ENCODE measurements around the gene MEA1. TPM values are rescaled to one million over a fixed set of nuclear protein-coding genes. Genes with fewer than 3 reads are reported as not detected.

The MEA1 gene
- total and polyA plus RNA-seq, 4 donors, result 10.7 to 50.3 (median 30.6) TPM

DNA sequence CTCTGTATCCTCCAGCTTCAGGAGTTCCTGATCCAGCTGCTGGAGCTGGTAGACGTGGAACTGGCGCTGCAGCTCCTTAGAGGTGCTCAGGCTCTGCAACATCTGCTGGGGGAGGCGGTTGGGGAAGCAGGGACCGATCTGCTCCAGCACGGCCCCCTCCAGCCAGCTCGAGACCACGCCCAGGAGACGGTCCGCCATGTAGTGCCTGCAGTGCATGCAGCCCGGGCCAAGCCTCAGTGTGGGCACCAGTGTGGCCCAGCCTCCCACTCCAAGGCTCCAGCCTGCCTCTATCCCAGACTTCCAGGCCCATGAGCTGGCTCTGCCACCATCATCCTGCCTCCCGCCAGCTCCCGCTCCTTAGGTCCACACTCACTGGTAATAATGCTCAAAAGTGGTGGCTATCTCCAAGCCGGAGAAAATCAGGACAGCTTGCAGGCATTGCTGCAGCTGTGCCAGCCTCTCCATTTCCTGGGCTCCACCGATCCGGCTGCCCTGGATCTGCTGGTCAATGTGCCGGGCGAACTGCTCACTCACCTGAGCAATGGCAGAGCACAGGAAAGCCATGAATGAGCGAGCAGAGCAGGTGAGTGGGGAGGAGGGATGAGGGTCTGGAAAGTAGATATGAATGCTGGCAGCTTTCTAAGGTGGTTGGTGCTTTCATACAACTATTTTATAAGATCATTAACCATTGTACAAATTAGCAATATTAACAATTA, 27.0 kb upstream of the MEA1 start:
- Histone ChIP-seq H3K4me3 (ENCODE audit: low read depth in 1 of 3, low read length in 3 of 3) (no peak overlapping the region), H3K9me3 (ENCODE audit: control insufficient read depth in 4 of 4, low read length in 3 of 4) (no peaks in the 10 kb centered on the region), H3K36me3 (ENCODE audit: control insufficient read depth in 4 of 4, insufficient read depth in 3 of 4, low read depth in 1 of 4, low read length in 3 of 4) (peaks cover 0 to 56% (median 33%) of the 10 kb centered on the region in 4 donors), H3K27me3 (ENCODE audit: control insufficient read depth in 4 of 4, insufficient read depth in 4 of 4, low read length in 3 of 4) (no peaks in the 10 kb centered on the region), H3K27ac (ENCODE audit: low read depth in 1 of 2, low read length in 2 of 2) (no peak overlapping the region), H3K4me1 (ENCODE audit: control insufficient read depth in 4 of 4, insufficient read depth in 4 of 4, low read length in 3 of 4) (peaks cover 2 to 6% (median 4%) of the 10 kb centered on the region in 4 donors), H3K9ac (ENCODE audit: low read depth in 1 of 2, low read length in 2 of 2) (no peak overlapping the region)
- 97% methylated on average over 18 of the region's 18 CpGs for WGBS
- no peak for DNase-seq (ENCODE audit: low spot score)
- no peak for TF ChIP-seq TAF1 (conservative IDR thresholded peaks at IDR 0.05)
- no peak for TF ChIP-seq ZBTB33 (IDR thresholded peaks at IDR 0.05)
- TF ChIP-seq NR2F2 (IDR thresholded peaks at IDR 0.05), result no peak
- no peak for TF ChIP-seq REST (IDR thresholded peaks at IDR 0.05)
- no peak for TF ChIP-seq GABPA (IDR thresholded peaks at IDR 0.05 in 1 of 2, conservative IDR thresholded peaks at IDR 0.05 in 1 of 2)
- no peak for TF ChIP-seq JUND (IDR thresholded peaks at IDR 0.05)
- no peak for TF ChIP-seq YY1 (IDR thresholded peaks at IDR 0.05)
- TF ChIP-seq HNF4G (IDR thresholded peaks at IDR 0.05), result no peak
- no peak for TF ChIP-seq RXRA (IDR thresholded peaks at IDR 0.05)
- no peak for TF ChIP-seq SP1 (IDR thresholded peaks at IDR 0.05)
- no peak for TF ChIP-seq FOXA1 (IDR thresholded peaks at IDR 0.05)
- no peak for TF ChIP-seq FOXA2 (IDR thresholded peaks at IDR 0.05)
- no peak for TF ChIP-seq HNF4A (conservative IDR thresholded peaks at IDR 0.05)
- TF ChIP-seq MAX (IDR thresholded peaks at IDR 0.05), result no peak
- TF ChIP-seq, protein P1, sequence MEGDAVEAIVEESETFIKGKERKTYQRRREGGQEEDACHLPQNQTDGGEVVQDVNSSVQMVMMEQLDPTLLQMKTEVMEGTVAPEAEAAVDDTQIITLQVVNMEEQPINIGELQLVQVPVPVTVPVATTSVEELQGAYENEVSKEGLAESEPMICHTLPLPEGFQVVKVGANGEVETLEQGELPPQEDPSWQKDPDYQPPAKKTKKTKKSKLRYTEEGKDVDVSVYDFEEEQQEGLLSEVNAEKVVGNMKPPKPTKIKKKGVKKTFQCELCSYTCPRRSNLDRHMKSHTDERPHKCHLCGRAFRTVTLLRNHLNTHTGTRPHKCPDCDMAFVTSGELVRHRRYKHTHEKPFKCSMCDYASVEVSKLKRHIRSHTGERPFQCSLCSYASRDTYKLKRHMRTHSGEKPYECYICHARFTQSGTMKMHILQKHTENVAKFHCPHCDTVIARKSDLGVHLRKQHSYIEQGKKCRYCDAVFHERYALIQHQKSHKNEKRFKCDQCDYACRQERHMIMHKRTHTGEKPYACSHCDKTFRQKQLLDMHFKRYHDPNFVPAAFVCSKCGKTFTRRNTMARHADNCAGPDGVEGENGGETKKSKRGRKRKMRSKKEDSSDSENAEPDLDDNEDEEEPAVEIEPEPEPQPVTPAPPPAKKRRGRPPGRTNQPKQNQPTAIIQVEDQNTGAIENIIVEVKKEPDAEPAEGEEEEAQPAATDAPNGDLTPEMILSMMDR (IDR thresholded peaks at IDR 0.05; ENCODE audit: low read depth, low read length, missing input control), result no peak
- TF ChIP-seq, protein P2, sequence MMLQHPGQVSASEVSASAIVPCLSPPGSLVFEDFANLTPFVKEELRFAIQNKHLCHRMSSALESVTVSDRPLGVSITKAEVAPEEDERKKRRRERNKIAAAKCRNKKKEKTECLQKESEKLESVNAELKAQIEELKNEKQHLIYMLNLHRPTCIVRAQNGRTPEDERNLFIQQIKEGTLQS (IDR thresholded peaks at IDR 0.05), result no peak
- no peak for TF ChIP-seq EGR1 (IDR thresholded peaks at IDR 0.05; ENCODE audit: low read depth in 2 of 2)
- TF ChIP-seq RAD21 (IDR thresholded peaks at IDR 0.05), result no peak
